ENCODE measurements around the gene IL1RL1.

DNA sequence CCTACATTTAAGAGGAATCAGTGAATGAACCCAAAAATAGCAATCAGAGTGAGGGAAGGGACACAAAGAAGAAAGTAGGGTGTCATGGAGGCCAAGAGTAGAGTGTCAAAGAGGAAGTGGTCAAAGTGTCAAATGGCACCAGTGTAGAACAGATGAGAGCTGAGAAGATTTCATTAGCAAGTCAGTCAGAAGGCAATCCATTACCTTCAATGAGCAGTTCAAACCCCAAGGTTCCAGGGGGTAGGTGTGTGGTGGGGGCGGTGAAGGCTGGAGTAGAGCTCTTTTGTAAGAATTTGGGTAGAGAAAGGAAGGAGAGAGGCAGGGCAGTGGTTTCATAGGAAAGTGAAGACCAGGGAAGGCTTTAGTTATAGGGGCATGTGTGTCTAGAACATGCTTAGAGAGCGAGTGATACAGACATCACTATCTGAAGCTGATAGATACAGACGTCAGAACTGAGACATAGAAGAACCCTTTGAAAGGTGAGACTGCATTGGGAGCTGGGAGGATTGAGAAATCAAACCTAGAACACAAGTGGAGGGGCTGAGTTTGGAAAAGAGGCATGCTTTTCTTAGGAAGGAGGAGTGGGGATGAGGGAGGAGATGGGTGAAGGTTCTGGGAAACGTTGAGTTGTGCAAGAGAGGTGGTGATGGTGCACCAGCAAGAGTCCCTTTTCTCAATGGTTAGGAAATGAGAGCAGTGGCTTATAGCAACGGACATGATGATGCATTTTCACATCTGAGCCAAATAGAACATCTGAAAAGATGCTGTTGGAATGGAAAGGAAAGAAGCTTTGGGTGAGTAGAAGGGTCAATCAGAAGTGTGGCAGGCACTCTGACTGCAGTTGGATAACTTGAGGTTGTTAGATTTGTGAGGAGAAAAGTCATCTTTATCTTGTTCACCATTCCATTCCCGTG lies 48.9 kb upstream of the IL1RL1 start:
- TF ChIP-seq, protein P1, sequence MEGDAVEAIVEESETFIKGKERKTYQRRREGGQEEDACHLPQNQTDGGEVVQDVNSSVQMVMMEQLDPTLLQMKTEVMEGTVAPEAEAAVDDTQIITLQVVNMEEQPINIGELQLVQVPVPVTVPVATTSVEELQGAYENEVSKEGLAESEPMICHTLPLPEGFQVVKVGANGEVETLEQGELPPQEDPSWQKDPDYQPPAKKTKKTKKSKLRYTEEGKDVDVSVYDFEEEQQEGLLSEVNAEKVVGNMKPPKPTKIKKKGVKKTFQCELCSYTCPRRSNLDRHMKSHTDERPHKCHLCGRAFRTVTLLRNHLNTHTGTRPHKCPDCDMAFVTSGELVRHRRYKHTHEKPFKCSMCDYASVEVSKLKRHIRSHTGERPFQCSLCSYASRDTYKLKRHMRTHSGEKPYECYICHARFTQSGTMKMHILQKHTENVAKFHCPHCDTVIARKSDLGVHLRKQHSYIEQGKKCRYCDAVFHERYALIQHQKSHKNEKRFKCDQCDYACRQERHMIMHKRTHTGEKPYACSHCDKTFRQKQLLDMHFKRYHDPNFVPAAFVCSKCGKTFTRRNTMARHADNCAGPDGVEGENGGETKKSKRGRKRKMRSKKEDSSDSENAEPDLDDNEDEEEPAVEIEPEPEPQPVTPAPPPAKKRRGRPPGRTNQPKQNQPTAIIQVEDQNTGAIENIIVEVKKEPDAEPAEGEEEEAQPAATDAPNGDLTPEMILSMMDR (IDR thresholded peaks at IDR 0.05): no peak
- TF ChIP-seq POLR2A (IDR thresholded peaks at IDR 0.05): no peak

Measured in Peyer's patch (tissue), 4 donors.